ENCODE data around the gene PCGF6. TPM values are rescaled to one million over a fixed set of nuclear protein-coding genes. Genes with fewer than 3 reads are reported as not detected.

The PCGF6 gene
- total RNA-seq, 1 experiment from 2014 or later: 24.7 TPM

DNA sequence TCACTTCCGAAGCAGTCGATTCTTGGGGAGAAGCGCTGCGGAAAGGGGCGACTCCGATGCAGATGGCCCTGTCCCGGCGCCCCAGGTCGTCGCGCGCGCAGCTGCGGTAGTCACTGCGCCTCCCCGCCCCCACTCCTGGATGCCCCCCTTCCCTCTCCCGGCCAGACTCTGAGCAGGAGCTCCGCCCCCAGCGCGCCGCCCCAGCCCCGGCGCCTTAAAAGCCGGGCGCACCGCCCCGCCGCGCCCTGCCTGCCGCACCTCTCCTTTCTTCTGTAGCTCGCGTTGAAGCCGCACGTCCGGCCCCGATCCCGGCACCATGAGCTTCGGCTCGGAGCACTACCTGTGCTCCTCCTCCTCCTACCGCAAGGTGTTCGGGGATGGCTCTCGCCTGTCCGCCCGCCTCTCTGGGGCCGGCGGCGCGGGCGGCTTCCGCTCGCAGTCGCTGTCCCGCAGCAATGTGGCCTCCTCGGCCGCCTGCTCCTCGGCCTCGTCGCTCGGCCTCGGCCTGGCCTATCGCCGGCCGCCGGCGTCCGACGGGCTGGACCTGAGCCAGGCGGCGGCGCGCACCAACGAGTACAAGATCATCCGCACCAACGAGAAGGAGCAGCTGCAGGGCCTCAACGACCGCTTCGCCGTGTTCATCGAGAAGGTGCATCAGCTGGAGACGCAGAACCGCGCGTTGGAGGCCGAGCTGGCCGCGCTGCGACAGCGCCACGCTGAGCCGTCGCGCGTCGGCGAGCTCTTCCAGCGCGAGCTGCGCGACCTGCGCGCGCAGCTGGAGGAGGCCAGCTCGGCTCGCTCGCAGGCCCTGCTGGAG lies 73.8 kb downstream of the PCGF6 start, which contains the start of gene INA:
TSS of gene INA (plus strand) at position 243 of the 817 bp plus-strand sequence. CDS start at position 317, 74 bp downstream.
- BruUV-seq (replicated peaks): no TSS peak
- intact Hi-C loops (cut with micrococcal nuclease): no loop called here

More for the DNA sequence above, 73.8 kb downstream of the PCGF6 start, which contains the start of gene INA:
- Histone ChIP-seq H3K4me3 (replicated peaks in 1 of 2; ENCODE audit: low read depth in 1 of 2, low read length in 2 of 2) (no peak within 1 kb of the TSS), H2AFZ (ENCODE audit: low read depth, low read length, poor library complexity, severe bottlenecking) (no peak within 1 kb of the TSS), H3K4me2 (ENCODE audit: low read length) (no peak within 1 kb of the TSS), H3K4me1 (ENCODE audit: control insufficient read depth in 1 of 2, insufficient read depth in 2 of 2, low read length in 2 of 2) (peaks cover 12 to 17% of the 10 kb centered on the region in 2 experiments), H3K27ac (ENCODE audit: low read depth, low read length) (no peak within 1 kb of the TSS), H3K9ac (ENCODE audit: low read length) (no peak within 1 kb of the TSS), H3K79me2 (ENCODE audit: insufficient read depth, low read length) (no peaks in the 10 kb centered on the region), H3K27me3 (ENCODE audit: insufficient read depth, low read length) (peaks cover 31% of the 10 kb centered on the region), H3K9me2 (ENCODE audit: insufficient read depth) (no peaks in the 10 kb centered on the region), H3K9me3 (ENCODE audit: control insufficient read depth in 1 of 2, insufficient read depth in 1 of 2, low read depth in 1 of 2, low read length in 2 of 2) (no peaks in the 10 kb centered on the region), H4K20me1 (ENCODE audit: insufficient read depth) (no peaks in the 10 kb centered on the region), H3K36me3 (ENCODE audit: control insufficient read depth in 1 of 2, insufficient read depth in 2 of 2, low read length in 2 of 2) (no peaks in the 10 kb centered on the region)
- no peak for TF ChIP-seq CBX3 (IDR thresholded peaks at IDR 0.05; ENCODE audit: low read depth)
- TF ChIP-seq, protein P1, sequence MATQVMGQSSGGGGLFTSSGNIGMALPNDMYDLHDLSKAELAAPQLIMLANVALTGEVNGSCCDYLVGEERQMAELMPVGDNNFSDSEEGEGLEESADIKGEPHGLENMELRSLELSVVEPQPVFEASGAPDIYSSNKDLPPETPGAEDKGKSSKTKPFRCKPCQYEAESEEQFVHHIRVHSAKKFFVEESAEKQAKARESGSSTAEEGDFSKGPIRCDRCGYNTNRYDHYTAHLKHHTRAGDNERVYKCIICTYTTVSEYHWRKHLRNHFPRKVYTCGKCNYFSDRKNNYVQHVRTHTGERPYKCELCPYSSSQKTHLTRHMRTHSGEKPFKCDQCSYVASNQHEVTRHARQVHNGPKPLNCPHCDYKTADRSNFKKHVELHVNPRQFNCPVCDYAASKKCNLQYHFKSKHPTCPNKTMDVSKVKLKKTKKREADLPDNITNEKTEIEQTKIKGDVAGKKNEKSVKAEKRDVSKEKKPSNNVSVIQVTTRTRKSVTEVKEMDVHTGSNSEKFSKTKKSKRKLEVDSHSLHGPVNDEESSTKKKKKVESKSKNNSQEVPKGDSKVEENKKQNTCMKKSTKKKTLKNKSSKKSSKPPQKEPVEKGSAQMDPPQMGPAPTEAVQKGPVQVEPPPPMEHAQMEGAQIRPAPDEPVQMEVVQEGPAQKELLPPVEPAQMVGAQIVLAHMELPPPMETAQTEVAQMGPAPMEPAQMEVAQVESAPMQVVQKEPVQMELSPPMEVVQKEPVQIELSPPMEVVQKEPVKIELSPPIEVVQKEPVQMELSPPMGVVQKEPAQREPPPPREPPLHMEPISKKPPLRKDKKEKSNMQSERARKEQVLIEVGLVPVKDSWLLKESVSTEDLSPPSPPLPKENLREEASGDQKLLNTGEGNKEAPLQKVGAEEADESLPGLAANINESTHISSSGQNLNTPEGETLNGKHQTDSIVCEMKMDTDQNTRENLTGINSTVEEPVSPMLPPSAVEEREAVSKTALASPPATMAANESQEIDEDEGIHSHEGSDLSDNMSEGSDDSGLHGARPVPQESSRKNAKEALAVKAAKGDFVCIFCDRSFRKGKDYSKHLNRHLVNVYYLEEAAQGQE (IDR thresholded peaks at IDR 0.05; ENCODE audit: low read depth): no peak
- no peak for TF ChIP-seq ZNF274 (IDR thresholded peaks at IDR 0.05; ENCODE audit: low read depth, low read length)
- TF ChIP-seq, protein P2, sequence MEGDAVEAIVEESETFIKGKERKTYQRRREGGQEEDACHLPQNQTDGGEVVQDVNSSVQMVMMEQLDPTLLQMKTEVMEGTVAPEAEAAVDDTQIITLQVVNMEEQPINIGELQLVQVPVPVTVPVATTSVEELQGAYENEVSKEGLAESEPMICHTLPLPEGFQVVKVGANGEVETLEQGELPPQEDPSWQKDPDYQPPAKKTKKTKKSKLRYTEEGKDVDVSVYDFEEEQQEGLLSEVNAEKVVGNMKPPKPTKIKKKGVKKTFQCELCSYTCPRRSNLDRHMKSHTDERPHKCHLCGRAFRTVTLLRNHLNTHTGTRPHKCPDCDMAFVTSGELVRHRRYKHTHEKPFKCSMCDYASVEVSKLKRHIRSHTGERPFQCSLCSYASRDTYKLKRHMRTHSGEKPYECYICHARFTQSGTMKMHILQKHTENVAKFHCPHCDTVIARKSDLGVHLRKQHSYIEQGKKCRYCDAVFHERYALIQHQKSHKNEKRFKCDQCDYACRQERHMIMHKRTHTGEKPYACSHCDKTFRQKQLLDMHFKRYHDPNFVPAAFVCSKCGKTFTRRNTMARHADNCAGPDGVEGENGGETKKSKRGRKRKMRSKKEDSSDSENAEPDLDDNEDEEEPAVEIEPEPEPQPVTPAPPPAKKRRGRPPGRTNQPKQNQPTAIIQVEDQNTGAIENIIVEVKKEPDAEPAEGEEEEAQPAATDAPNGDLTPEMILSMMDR (IDR thresholded peaks at IDR 0.05 in 2 of 3, conservative IDR thresholded peaks at IDR 0.05 in 1 of 3; ENCODE audit: borderline replicate concordance in 1 of 3, insufficient read depth in 1 of 3, low read depth in 2 of 3, low read length in 2 of 3): no peak
- no peak for TF ChIP-seq EZH2 (IDR thresholded peaks at IDR 0.05)
- TF ChIP-seq, protein P3, sequence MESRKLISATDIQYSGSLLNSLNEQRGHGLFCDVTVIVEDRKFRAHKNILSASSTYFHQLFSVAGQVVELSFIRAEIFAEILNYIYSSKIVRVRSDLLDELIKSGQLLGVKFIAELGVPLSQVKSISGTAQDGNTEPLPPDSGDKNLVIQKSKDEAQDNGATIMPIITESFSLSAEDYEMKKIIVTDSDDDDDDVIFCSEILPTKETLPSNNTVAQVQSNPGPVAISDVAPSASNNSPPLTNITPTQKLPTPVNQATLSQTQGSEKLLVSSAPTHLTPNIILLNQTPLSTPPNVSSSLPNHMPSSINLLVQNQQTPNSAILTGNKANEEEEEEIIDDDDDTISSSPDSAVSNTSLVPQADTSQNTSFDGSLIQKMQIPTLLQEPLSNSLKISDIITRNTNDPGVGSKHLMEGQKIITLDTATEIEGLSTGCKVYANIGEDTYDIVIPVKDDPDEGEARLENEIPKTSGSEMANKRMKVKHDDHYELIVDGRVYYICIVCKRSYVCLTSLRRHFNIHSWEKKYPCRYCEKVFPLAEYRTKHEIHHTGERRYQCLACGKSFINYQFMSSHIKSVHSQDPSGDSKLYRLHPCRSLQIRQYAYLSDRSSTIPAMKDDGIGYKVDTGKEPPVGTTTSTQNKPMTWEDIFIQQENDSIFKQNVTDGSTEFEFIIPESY (IDR thresholded peaks at IDR 0.05; ENCODE audit: extremely low read depth, insufficient replicate concordance, low read length): no peak
- no peak for TF ChIP-seq RAD21 (IDR thresholded peaks at IDR 0.05; ENCODE audit: low read depth)
- TF ChIP-seq ELF1 (IDR thresholded peaks at IDR 0.05; ENCODE audit: borderline replicate concordance, low read depth): no peak
- TF ChIP-seq, protein P4, sequence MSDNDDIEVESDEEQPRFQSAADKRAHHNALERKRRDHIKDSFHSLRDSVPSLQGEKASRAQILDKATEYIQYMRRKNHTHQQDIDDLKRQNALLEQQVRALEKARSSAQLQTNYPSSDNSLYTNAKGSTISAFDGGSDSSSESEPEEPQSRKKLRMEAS (IDR thresholded peaks at IDR 0.05): no peak
- TF ChIP-seq POLR2AphosphoS5 (IDR thresholded peaks at IDR 0.05; ENCODE audit: low read depth, low read length): no peak
- no peak for TF ChIP-seq TCF7L2 (IDR thresholded peaks at IDR 0.05; ENCODE audit: borderline replicate concordance, extremely low read depth, insufficient read depth, insufficient read length)
- no peak for TF ChIP-seq CEBPB (IDR thresholded peaks at IDR 0.05; ENCODE audit: low read depth)
- no peak for TF ChIP-seq FOSL1 (IDR thresholded peaks at IDR 0.05; ENCODE audit: low read depth)
- TF ChIP-seq YY1 (IDR thresholded peaks at IDR 0.05; ENCODE audit: extremely low read depth, insufficient replicate concordance, low read depth, low read length): no peak
- TF ChIP-seq JUND (IDR thresholded peaks at IDR 0.05): no peak
- DNase-seq (ENCODE audit: low read depth, low spot score) (no peak), ATAC-seq (no peak)
- ChIA-PET POLR2A (no interaction called here), CTCF (no interaction called here), RAD21 (ENCODE audit: low non-redundant PET in 1 of 2, low total read pairs in 2 of 2, uncharacterized antibody in 2 of 2, unreplicated experiment in 2 of 2) (no interaction called here)

All from HCT116 (cell line).